Left ventricle myocardium inferior (tissue), 1 donor: ENCODE data around the gene BPIFB2. TPM values are rescaled to one million over a fixed set of nuclear protein-coding genes. Genes with fewer than 3 reads are reported as not detected.

Source experiments
- DNase-seq: peaks from one replicate; pipeline ENCODE4 v3.0.0-alpha.2; 2020
- H3K27ac ChIP-seq: fragments of 200-600 bp; replicated peaks from 2 replicates; pipeline ENCODE4 v1.8.0; 2021
- H3K27me3 ChIP-seq: fragments of 200-600 bp; 2 replicates; pipeline ENCODE4 v1.8.0; 2021; ENCODE audit warnings: low read depth
- H3K36me3 ChIP-seq: fragments of 200-600 bp; 2 replicates; pipeline ENCODE4 v1.8.0; 2021
- H3K4me1 ChIP-seq: fragments of 200-600 bp; 2 replicates; pipeline ENCODE4 v1.8.0; 2021
- H3K4me3 ChIP-seq: fragments of 200-600 bp; 2 replicates; pipeline ENCODE4 v1.8.0; 2021; ENCODE audit warnings: mild to moderate bottlenecking, moderate library complexity
- H3K9me3 ChIP-seq: fragments of 200-600 bp; replicated peaks from 2 replicates; pipeline ENCODE4 v1.8.0; 2021
- CTCF ChIP-seq: fragments of 200-600 bp; IDR thresholded peaks from 2 replicates; pipeline ENCODE4 v1.8.0; 2021; ENCODE audit warnings: antibody characterized with exemption, mild to moderate bottlenecking, borderline replicate concordance
- intact Hi-C: fragments of 100-400 bp; cut with micrococcal nuclease; formaldehyde crosslinking; loops from one replicate; pipeline ENCODE4 v1.11.0; 2022
- total RNA-seq: library from RNA; stranded (reverse); fragmentation: NEBNext Ultra II Directional; extraction: Animal tissue kit (Norgen Biotek cat#: 25700); gene quantifications from one replicate; pipeline ENCODE4 v1.2.1, GENCODE V29; 2021
- donor health status: DM: no; HTN: yes; CAD: no; lungs with severe emphysema.

Gene BPIFB2
- total RNA-seq, 1 donor from 2014 or later: not detected

GRCh38 chr20:33027769-33028751 lies 20.6 kb downstream of the BPIFB2 start:
- no peak overlapping the region for H3K4me3 ChIP-seq
- intact Hi-C loops: no loop called here
- H3K27me3 ChIP-seq: peaks cover 29% of the 10 kb centered on the region
- H3K9me3 ChIP-seq: peaks cover under 1% of the 10 kb centered on the region
- TF ChIP-seq CTCF: no peak
- no peak overlapping the region for H3K27ac ChIP-seq
- H3K36me3 ChIP-seq: no peaks in the 10 kb centered on the region
- no peaks in the 10 kb centered on the region for H3K4me1 ChIP-seq
- no peak for DNase-seq

DNA sequence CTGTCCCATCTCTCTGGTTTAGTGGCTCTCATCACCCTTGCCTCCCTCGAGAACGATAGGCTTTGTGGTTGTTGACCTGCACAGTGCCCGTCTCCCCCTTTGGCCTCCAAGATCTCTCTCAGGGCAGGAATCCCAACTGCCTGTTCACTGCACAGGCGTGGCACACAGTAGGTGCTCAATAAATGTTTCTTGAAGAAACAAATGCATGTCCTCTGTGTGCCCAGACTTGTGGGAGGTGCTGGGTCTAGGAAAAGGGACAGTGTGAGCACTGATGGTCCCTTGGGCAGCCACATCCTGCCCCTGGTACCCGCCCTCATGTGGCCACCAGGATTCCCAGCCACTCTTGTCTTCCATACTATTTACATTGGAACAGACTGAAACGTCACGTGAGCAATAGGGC lies 21.4 kb downstream of the BPIFB2 start:
- H3K36me3 ChIP-seq: no peaks in the 10 kb centered on the region
- peaks cover 29% of the 10 kb centered on the region for H3K27me3 ChIP-seq
- intact Hi-C loops: no loop called here
- TF ChIP-seq CTCF: no peak
- DNase-seq: no peak
- no peaks in the 10 kb centered on the region for H3K4me1 ChIP-seq
- H3K4me3 ChIP-seq: no peak overlapping the region
- peaks cover 5% of the 10 kb centered on the region for H3K9me3 ChIP-seq
- H3K27ac ChIP-seq: no peak overlapping the region

- TF ChIP-seq CTCF: no peak
- no peaks in the 10 kb centered on the region for H3K36me3 ChIP-seq
- no peak overlapping the region for H3K4me3 ChIP-seq
- intact Hi-C loops: no loop called here
- H3K27ac ChIP-seq: no peak overlapping the region
- no peaks in the 10 kb centered on the region for H3K4me1 ChIP-seq
- H3K27me3 ChIP-seq: peaks cover 29% of the 10 kb centered on the region
- peaks cover 5% of the 10 kb centered on the region for H3K9me3 ChIP-seq
- DNase-seq: no peak
Observed at GRCh38 chr20:33030076-33030475, 22.6 kb downstream of the BPIFB2 start.

DNA sequence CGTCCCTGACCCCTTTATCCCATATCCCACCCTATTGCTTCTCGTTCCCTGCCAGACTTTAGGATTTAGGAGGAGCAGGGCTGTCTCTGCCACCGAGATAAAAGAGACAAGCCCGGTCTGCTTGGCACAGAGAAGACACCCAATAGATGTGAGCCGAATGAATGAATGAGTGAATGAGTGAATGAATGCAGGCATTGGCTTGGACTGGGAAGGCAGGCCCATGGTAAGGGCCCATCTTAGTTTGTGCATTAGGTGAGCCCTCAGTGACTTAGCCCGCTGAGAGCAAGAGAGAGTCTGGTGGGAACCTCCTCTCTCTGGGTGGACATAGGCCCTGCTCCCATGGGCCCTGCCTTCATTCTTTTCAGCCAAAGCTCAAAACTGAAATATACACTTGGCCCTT lies 23.1 kb downstream of the BPIFB2 start:
- Histone ChIP-seq H3K4me3 (no peak overlapping the region), H3K4me1 (no peaks in the 10 kb centered on the region), H3K27ac (no peak overlapping the region), H3K27me3 (peaks cover 29% of the 10 kb centered on the region), H3K36me3 (no peaks in the 10 kb centered on the region), H3K9me3 (peaks cover 5% of the 10 kb centered on the region)
- intact Hi-C loops: no loop called here
- DNase-seq: no peak
- TF ChIP-seq CTCF: no peak

- no peak within 1 kb of the TSS for H3K4me3 ChIP-seq
- no peak for DNase-seq
- peaks cover 29% of the 10 kb centered on the region for H3K27me3 ChIP-seq
- TF ChIP-seq CTCF: no peak
- intact Hi-C loops: no loop called here
- H3K9me3 ChIP-seq: peaks cover 5% of the 10 kb centered on the region
- H3K4me1 ChIP-seq: no peaks in the 10 kb centered on the region
- H3K27ac ChIP-seq: no peak within 1 kb of the TSS
- no peaks in the 10 kb centered on the region for H3K36me3 ChIP-seq
Observed at GRCh38 chr20:33031531-33031930, 24.0 kb downstream of the BPIFB2 start, which contains the start of gene BPIFB6. Gene BPIFB6 (plus strand): TSS chr20:33031648. CDS start chr20:33031648, 0 bp downstream.
